Mesenchymal stem cell (in vitro differentiated cells and primary cell): ENCODE measurements around the gene FGGY.

ENCODE experiments used
- DNase-seq: peaks from one replicate; pipeline ENCODE4 v3.0.0-alpha.2; 2013
- H2AFZ ChIP-seq: one replicate; pipeline ENCODE4 v1.6.1; 2013; ENCODE audit warnings: low read depth, mild to moderate bottlenecking, control low read depth, inconsistent platforms, low read length, moderate library complexity
- H2AK5ac ChIP-seq: 2 replicates; pipeline ENCODE4 v1.6.1; 2013; ENCODE audit warnings: low read length, moderate library complexity, mild to moderate bottlenecking, inconsistent platforms; ENCODE audit not compliant: severe bottlenecking
- H2BK120ac ChIP-seq: one replicate; pipeline ENCODE4 v1.6.1; 2013; ENCODE audit warnings: low read depth, mild to moderate bottlenecking, inconsistent platforms, low read length, moderate library complexity
- H2BK12ac ChIP-seq, 2 experiments: one replicate each; pipeline ENCODE4 v1.6.1; 2013; ENCODE audit warnings: inconsistent platforms in 2 of 2, low read length in 2 of 2, mild to moderate bottlenecking in 2 of 2, moderate library complexity in 2 of 2, control low read depth in 1 of 2
- H2BK15ac ChIP-seq: one replicate; pipeline ENCODE4 v1.6.1; 2013; ENCODE audit warnings: mild to moderate bottlenecking, low read depth, inconsistent platforms; ENCODE audit not compliant: poor library complexity, severe bottlenecking
- H2BK5ac ChIP-seq: 2 replicates; pipeline ENCODE4 v1.6.1; 2013; ENCODE audit warnings: low read depth, mild to moderate bottlenecking, low read length, control low read depth, inconsistent platforms; ENCODE audit not compliant: poor library complexity, severe bottlenecking
- H3K14ac ChIP-seq, 2 experiments: one replicate each; pipeline ENCODE4 v1.6.1; 2013; ENCODE audit warnings: inconsistent platforms in 2 of 2, low read length in 2 of 2, control low read depth in 1 of 2, mild to moderate bottlenecking in 1 of 2, moderate library complexity in 1 of 2
- H3K18ac ChIP-seq, 2 experiments: one replicate each; pipeline ENCODE4 v1.6.1; 2013; ENCODE audit warnings: inconsistent platforms in 2 of 2, low read length in 2 of 2, control low read depth in 1 of 2, low read depth in 1 of 2, mild to moderate bottlenecking in 1 of 2
- H3K23ac ChIP-seq, 2 experiments: one replicate each; pipeline ENCODE4 v1.6.1; 2013; ENCODE audit warnings: inconsistent platforms in 2 of 2, low read length in 2 of 2, mild to moderate bottlenecking in 2 of 2, moderate library complexity in 2 of 2, control low read depth in 1 of 2
- H3K27ac ChIP-seq: 2 replicates; pipeline ENCODE4 v1.5.1; 2013; ENCODE audit warnings: mild to moderate bottlenecking, moderate library complexity, low read length, control low read depth, inconsistent platforms; ENCODE audit not compliant: poor library complexity, severe bottlenecking
- H3K27me3 ChIP-seq, 2 experiments: 2 replicates each; pipeline versions ENCODE4 v1.6.1 to v1.7.0; 2013; ENCODE audit warnings: low read length in 2 of 2, mild to moderate bottlenecking in 2 of 2, moderate library complexity in 2 of 2, control low read depth in 1 of 2, inconsistent platforms in 1 of 2; ENCODE audit not compliant: control insufficient read depth in 1 of 2, insufficient read depth in 1 of 2
- H3K36me3 ChIP-seq, 2 experiments: 2 replicates each; pipeline versions ENCODE4 v1.6.1 to v1.7.0; 2013; ENCODE audit warnings: low read length in 2 of 2, control low read depth in 1 of 2, inconsistent platforms in 1 of 2, low read depth in 1 of 2, mild to moderate bottlenecking in 1 of 2; ENCODE audit not compliant: insufficient read depth in 2 of 2, control insufficient read depth in 1 of 2
- H3K4ac ChIP-seq, 2 experiments: one replicate each; pipeline ENCODE4 v1.6.1; 2013; ENCODE audit warnings: inconsistent platforms in 2 of 2, low read length in 2 of 2, mild to moderate bottlenecking in 2 of 2, moderate library complexity in 2 of 2, control low read depth in 1 of 2, low read depth in 1 of 2
- H3K4me1 ChIP-seq: 2 replicates; pipeline ENCODE4 v1.6.1; 2013; ENCODE audit warnings: low read depth, low read length, control low read depth; ENCODE audit not compliant: control insufficient read depth, insufficient read depth
- H3K4me2 ChIP-seq: 2 replicates; pipeline ENCODE4 v1.6.1; 2013; ENCODE audit warnings: low read length, mild to moderate bottlenecking, inconsistent platforms; ENCODE audit not compliant: poor library complexity, severe bottlenecking
- H3K4me3 ChIP-seq, 2 experiments: 2 replicates each; pipeline versions ENCODE4 v1.5.1 to v1.7.0; 2013; ENCODE audit warnings: low read length in 2 of 2, mild to moderate bottlenecking in 2 of 2, control low read depth in 1 of 2, low read depth in 1 of 2; ENCODE audit not compliant: insufficient read depth in 1 of 2
- H3K79me1 ChIP-seq: replicated peaks from 2 replicates; pipeline ENCODE4 v1.6.1; 2013; ENCODE audit warnings: mild to moderate bottlenecking, control low read depth, low read length, inconsistent platforms; ENCODE audit not compliant: poor library complexity, severe bottlenecking
- H3K9ac ChIP-seq: 2 replicates; pipeline ENCODE4 v1.7.0; 2013; ENCODE audit warnings: mild to moderate bottlenecking, low read length, moderate library complexity
- H3K9me3 ChIP-seq: 2 replicates; pipeline ENCODE4 v1.7.0; 2013; ENCODE audit warnings: mild to moderate bottlenecking, low read length; ENCODE audit not compliant: control insufficient read depth
- H4K8ac ChIP-seq: one replicate; pipeline ENCODE4 v1.6.1; 2013; ENCODE audit warnings: inconsistent platforms, mild to moderate bottlenecking, low read length, moderate library complexity
- H4K91ac ChIP-seq: one replicate; pipeline ENCODE4 v1.6.1; 2013; ENCODE audit warnings: mild to moderate bottlenecking, low read length, inconsistent platforms
- whole genome bisulfite sequencing: methylation state at CpG from one replicate; pipeline ENCODE4 v1.1.7; 2013; ENCODE audit warnings: mixed read lengths; 5-methylcytosine and 5-hydroxymethylcytosine counted together

FGGY gene

DNA sequence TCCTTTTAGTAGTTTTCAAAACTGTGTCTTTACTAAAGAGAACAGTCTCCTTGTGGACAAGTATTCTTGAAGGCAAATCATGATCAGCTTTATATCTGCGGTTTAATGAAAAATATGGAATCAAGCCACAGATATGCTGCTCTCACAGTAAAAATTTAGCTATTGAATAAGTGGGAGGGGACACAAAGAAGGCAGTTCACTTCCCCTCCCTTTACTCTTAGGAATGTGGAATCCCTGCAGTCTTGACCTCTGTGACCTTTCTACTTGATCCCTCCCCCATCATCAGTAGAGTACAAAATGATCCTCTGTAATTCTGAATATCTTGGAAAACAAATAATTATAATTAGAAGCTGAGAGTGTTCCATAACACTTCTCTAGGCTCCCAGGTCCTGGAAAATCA, 381.1 kb downstream of the FGGY start:
- WGBS = 100% methylated on average over 1 of the region's 1 CpG
- H3K23ac ChIP-seq = no peak overlapping the region
- no peak overlapping the region for H2AFZ ChIP-seq
- no peak overlapping the region for H3K4me2 ChIP-seq
- no peak overlapping the region for H2BK5ac ChIP-seq
- no peak overlapping the region for H2BK15ac ChIP-seq
- H3K18ac ChIP-seq = no peak overlapping the region
- no peak overlapping the region for H4K8ac ChIP-seq
- no peaks in the 10 kb centered on the region for H3K4me1 ChIP-seq
- no peak overlapping the region for H2BK120ac ChIP-seq
- no peak overlapping the region for H3K9ac ChIP-seq
- H3K14ac ChIP-seq = no peak overlapping the region
- H3K4ac ChIP-seq = no peak overlapping the region
- no peak for DNase-seq
- no peak overlapping the region for H3K4me3 ChIP-seq
- no peaks in the 10 kb centered on the region for H3K27me3 ChIP-seq
- H3K36me3 ChIP-seq = peaks cover 0 to 4% of the 10 kb centered on the region in 2 experiments
- peaks cover 6% of the 10 kb centered on the region for H3K9me3 ChIP-seq
- H2AK5ac ChIP-seq = no peak overlapping the region
- peak overlapping the region; percentile 87 for H3K27ac ChIP-seq
- no peak overlapping the region for H2BK12ac ChIP-seq
- no peaks in the 10 kb centered on the region for H3K79me1 ChIP-seq
- H4K91ac ChIP-seq = no peak overlapping the region

- H3K4me3 ChIP-seq = no peak overlapping the region
- H3K9me3 ChIP-seq = no peaks in the 10 kb centered on the region
- H3K23ac ChIP-seq = no peak overlapping the region
- no peak overlapping the region for H2AFZ ChIP-seq
- no peak overlapping the region for H2AK5ac ChIP-seq
- H2BK15ac ChIP-seq = no peak overlapping the region
- no peaks in the 10 kb centered on the region for H3K27me3 ChIP-seq
- 0% methylated on average over 3 of the region's 3 CpGs for WGBS
- DNase-seq = peak; percentile 99
- no peak overlapping the region for H4K8ac ChIP-seq
- H3K18ac ChIP-seq = no peak overlapping the region
- no peak overlapping the region for H2BK12ac ChIP-seq
- no peak overlapping the region for H2BK5ac ChIP-seq
- no peak overlapping the region for H3K4ac ChIP-seq
- H3K4me1 ChIP-seq = no peaks in the 10 kb centered on the region
- H4K91ac ChIP-seq = no peak overlapping the region
- no peak overlapping the region for H3K9ac ChIP-seq
- no peak overlapping the region for H2BK120ac ChIP-seq
- H3K79me1 ChIP-seq = no peaks in the 10 kb centered on the region
- H3K27ac ChIP-seq = peak overlapping the region; percentile 87
- H3K14ac ChIP-seq = no peak overlapping the region
- no peak overlapping the region for H3K4me2 ChIP-seq
- peaks cover 0 to 4% of the 10 kb centered on the region in 2 experiments for H3K36me3 ChIP-seq
Observed at GRCh38 chr1:59678493-59679228, 381.8 kb downstream of the FGGY start.

GRCh38 chr1:59680044-59680443, 383.1 kb downstream of the FGGY start:
- Histone ChIP-seq H3K27ac (no peak overlapping the region), H3K18ac (no peak overlapping the region)
- no peak for DNase-seq

DNA sequence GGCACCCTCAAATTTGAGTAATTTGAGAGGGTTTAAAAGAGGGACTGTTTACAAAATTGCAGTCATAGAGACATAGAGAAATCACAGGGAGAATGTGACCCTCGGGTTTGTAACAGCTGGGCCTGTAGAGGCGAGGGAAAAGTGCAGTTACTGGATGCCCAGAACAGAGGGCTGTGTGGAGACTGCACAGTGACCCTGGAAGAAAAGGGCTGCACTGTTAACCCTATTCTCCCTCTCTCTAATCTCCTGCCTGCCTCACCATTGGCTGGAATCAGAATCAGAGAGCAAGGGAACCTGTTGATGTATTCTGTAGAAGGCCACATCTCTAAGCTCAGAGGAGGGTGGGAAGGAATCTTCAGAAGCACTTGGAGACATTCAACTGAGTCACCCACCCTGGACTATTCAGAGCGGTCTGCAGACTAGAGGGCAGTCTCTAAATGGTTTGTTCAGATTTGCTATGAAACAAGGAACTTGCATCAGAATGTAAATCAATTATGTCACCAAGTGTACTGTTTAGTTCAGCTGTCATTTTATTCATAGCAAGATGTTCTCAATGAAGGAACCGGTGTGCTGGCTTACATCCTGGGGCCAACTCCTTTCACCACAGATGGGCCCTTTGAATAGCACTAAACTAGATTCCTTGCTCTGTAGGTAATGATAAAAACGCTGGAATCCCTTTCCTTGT, 385.6 kb downstream of the FGGY start:
- H2BK120ac ChIP-seq = no peak overlapping the region
- peak overlapping the region; percentile 44 for H2AK5ac ChIP-seq
- H4K8ac ChIP-seq = no peak overlapping the region
- no peak overlapping the region for H3K4me2 ChIP-seq
- H4K91ac ChIP-seq = no peak overlapping the region
- no peak overlapping the region for H3K27ac ChIP-seq
- peak overlapping the region in 1 of 2 experiments; percentile 70 for H3K4ac ChIP-seq
- H3K23ac ChIP-seq = no peak overlapping the region
- H2AFZ ChIP-seq = no peak overlapping the region
- no peak overlapping the region for H3K4me3 ChIP-seq
- no peaks in the 10 kb centered on the region for H3K27me3 ChIP-seq
- WGBS = 41% methylated on average over 5 of the region's 5 CpGs
- peaks cover 2% of the 10 kb centered on the region for H3K4me1 ChIP-seq
- peak; percentile 83 for DNase-seq
- no peaks in the 10 kb centered on the region for H3K9me3 ChIP-seq
- no peak overlapping the region for H2BK15ac ChIP-seq
- peak overlapping the region; percentile 2 to 27 for H3K18ac ChIP-seq
- no peaks in the 10 kb centered on the region for H3K36me3 ChIP-seq
- no peak overlapping the region for H2BK5ac ChIP-seq
- H3K9ac ChIP-seq = no peak overlapping the region
- H3K79me1 ChIP-seq = no peaks in the 10 kb centered on the region
- peak overlapping the region in 1 of 2 experiments; percentile 1 for H3K14ac ChIP-seq
- peak overlapping the region; percentile 21 to 67 for H2BK12ac ChIP-seq

More at GRCh38 chr1:59680044-59680443, 383.1 kb downstream of the FGGY start:
- Histone ChIP-seq H2BK120ac (no peak overlapping the region), H2AFZ (no peak overlapping the region), H3K23ac (no peak overlapping the region), H3K36me3 (no peaks in the 10 kb centered on the region), H3K9me3 (no peaks in the 10 kb centered on the region), H2BK15ac (no peak overlapping the region), H4K8ac (no peak overlapping the region), H2BK5ac (no peak overlapping the region), H3K4me2 (no peak overlapping the region), H3K9ac (no peak overlapping the region), H3K14ac (no peak overlapping the region), H3K4ac (no peak overlapping the region), H3K27me3 (no peaks in the 10 kb centered on the region), H2AK5ac (no peak overlapping the region), H3K79me1 (no peaks in the 10 kb centered on the region), H2BK12ac (no peak overlapping the region), H3K4me1 (peaks cover under 1% of the 10 kb centered on the region), H3K4me3 (no peak overlapping the region), H4K91ac (no peak overlapping the region)
